Calu3 (cell line): ENCODE measurements around the gene OSTF1. TPM values are rescaled to one million over a fixed set of nuclear protein-coding genes. Genes with fewer than 3 reads are reported as not detected.

Source experiments
- BruUV-seq: library from RNA; stranded (reverse); fragments of 400-500 nt; replicated peaks from 2 replicates; lab custom pipeline; 2021; lab: Mats Ljungman, UMichigan
- CTCF ChIA-PET: fragments of 300-600 bp; sonication (Branson Sonifier 250); formaldehyde crosslinking; loops from one replicate; lab custom pipeline; 2022; ENCODE audit warnings: antibody characterized with exemption; lab: Charles Lee
- DNase-seq: peaks from one replicate; pipeline ENCODE4 v3.0.0; 2022
- H3K27ac Mint-ChIP-seq: one replicate; pipeline ENCODE4 v1.8.0; 2022; ENCODE audit warnings: mixed read lengths; ENCODE audit not compliant: unreplicated experiment
- H3K27me3 Mint-ChIP-seq: one replicate; pipeline ENCODE4 v1.8.0; 2022; ENCODE audit warnings: mixed read lengths; ENCODE audit not compliant: unreplicated experiment
- H3K36me3 Mint-ChIP-seq: one replicate; pipeline ENCODE4 v1.8.0; 2022; ENCODE audit warnings: mild to moderate bottlenecking, moderate library complexity, mixed read lengths; ENCODE audit not compliant: insufficient read depth, unreplicated experiment
- H3K4me1 Mint-ChIP-seq: one replicate; pipeline ENCODE4 v1.8.0; 2022; ENCODE audit warnings: mild to moderate bottlenecking, low read depth, mixed read lengths; ENCODE audit not compliant: unreplicated experiment
- H3K4me3 Mint-ChIP-seq: one replicate; pipeline ENCODE4 v1.8.0; 2022; ENCODE audit warnings: mild to moderate bottlenecking, low read depth, moderate library complexity, mixed read lengths; ENCODE audit not compliant: unreplicated experiment
- H3K9me3 Mint-ChIP-seq: one replicate; pipeline ENCODE4 v1.8.0; 2022; ENCODE audit warnings: low read depth, mixed read lengths; ENCODE audit not compliant: unreplicated experiment
- intact Hi-C: fragments of 100-400 bp; cut with micrococcal nuclease; formaldehyde crosslinking; loops from one replicate; pipeline ENCODE4 v1.10.0; 2022; ENCODE audit not compliant: unreplicated experiment
- total RNA-seq: library from RNA; stranded (reverse); gene quantifications from 2 replicates; pipeline ENCODE4 v1.2.3, GENCODE V29; 2022
- TF ChIP-seq, protein P1 (sequence below): fragments of 200-600 bp; IDR thresholded peaks from one replicate; pipeline ENCODE4 v1.8.0; 2022; ENCODE audit warnings: antibody characterized with exemption; ENCODE audit not compliant: unreplicated experiment

The OSTF1 gene
- total RNA-seq, 1 experiment from 2014 or later = 29.7 TPM

- H3K27ac Mint-ChIP-seq = no peak overlapping the region
- no peaks in the 10 kb centered on the region for H3K27me3 Mint-ChIP-seq
- no peaks in the 10 kb centered on the region for H3K4me1 Mint-ChIP-seq
- no peak for DNase-seq
- BruUV-seq = no TSS peak
- H3K9me3 Mint-ChIP-seq = no peaks in the 10 kb centered on the region
- H3K4me3 Mint-ChIP-seq = no peak overlapping the region
- TF ChIP-seq, protein P1, sequence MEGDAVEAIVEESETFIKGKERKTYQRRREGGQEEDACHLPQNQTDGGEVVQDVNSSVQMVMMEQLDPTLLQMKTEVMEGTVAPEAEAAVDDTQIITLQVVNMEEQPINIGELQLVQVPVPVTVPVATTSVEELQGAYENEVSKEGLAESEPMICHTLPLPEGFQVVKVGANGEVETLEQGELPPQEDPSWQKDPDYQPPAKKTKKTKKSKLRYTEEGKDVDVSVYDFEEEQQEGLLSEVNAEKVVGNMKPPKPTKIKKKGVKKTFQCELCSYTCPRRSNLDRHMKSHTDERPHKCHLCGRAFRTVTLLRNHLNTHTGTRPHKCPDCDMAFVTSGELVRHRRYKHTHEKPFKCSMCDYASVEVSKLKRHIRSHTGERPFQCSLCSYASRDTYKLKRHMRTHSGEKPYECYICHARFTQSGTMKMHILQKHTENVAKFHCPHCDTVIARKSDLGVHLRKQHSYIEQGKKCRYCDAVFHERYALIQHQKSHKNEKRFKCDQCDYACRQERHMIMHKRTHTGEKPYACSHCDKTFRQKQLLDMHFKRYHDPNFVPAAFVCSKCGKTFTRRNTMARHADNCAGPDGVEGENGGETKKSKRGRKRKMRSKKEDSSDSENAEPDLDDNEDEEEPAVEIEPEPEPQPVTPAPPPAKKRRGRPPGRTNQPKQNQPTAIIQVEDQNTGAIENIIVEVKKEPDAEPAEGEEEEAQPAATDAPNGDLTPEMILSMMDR = no peak
- CTCF ChIA-PET = no interaction called here
- H3K36me3 Mint-ChIP-seq = no peaks in the 10 kb centered on the region
- intact Hi-C loops = no loop called here
Measured at GRCh38 chr9:75072895-75073294, 15.4 kb upstream of the OSTF1 start.

GRCh38 chr9:75081632-75082031 is 6.7 kb upstream of the OSTF1 start:
- Mint-ChIP-seq H3K9me3 (no peaks in the 10 kb centered on the region), H3K36me3 (peaks cover 6% of the 10 kb centered on the region), H3K27me3 (no peaks in the 10 kb centered on the region), H3K4me3 (no peak overlapping the region), H3K27ac (no peak overlapping the region), H3K4me1 (peaks cover 17% of the 10 kb centered on the region)
- no TSS peak for BruUV-seq
- CTCF ChIA-PET = no interaction called here
- intact Hi-C loops = loop anchor here (10.0 kb wide), 1 partner anchor 103 kb away; no protein-coding TSS in a partner anchor
- TF ChIP-seq, protein P1 = no peak
- no peak for DNase-seq

DNA sequence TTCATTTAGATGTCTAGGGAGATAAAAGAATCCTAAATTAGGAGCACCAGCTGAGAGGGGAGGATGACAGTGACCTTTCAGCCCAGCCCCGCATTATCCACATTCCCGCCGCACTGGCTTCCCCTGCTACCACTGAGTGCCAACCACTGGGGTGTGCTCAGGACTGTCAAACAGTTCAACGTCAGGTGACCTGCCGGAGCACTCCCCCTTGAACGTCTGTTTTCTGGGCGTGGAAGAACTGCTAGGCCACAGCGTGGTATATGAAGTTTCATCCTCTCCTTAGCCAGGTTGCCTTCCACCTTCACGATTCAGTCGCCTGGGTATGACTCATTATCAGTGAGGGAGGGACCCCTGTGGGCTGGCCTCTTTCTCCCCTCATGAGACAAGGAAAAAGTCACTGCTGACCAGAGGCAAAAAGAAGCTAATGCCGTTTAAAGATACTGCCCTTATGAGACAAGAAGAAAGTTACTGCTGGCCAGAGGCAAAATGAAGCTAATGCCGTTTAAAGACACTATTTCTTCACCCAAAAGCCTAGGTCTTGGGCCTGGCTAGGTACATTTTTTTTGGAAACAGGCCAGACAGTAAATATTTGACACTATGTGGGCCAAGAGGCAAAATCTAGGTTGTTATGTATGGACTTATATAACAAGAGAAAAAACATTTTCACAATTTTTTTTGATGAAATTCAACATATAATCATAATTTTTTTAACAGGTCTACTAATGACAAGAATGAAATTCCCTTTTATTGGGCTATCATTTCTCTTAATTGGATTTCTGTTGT is 4.9 kb upstream of the OSTF1 start:
- Mint-ChIP-seq H3K27me3 (no peaks in the 10 kb centered on the region), H3K9me3 (no peaks in the 10 kb centered on the region), H3K27ac (no peak overlapping the region), H3K4me1 (peaks cover 17% of the 10 kb centered on the region), H3K4me3 (no peak overlapping the region), H3K36me3 (peaks cover 23% of the 10 kb centered on the region)
- intact Hi-C loops = loop anchor here (10.0 kb wide), 1 partner anchor 101 kb away; no protein-coding TSS in a partner anchor
- CTCF ChIA-PET = interaction anchor here (0.6 kb wide), 1 partner anchor 242 kb away, joined by 4 read pairs; no protein-coding TSS in a partner anchor
- BruUV-seq = no TSS peak
- DNase-seq = peak; percentile 31
- TF ChIP-seq, protein P1 = no peak

GRCh38 chr9:75084081-75084672 is 4.1 kb upstream of the OSTF1 start:
- TF ChIP-seq, protein P1 = no peak
- intact Hi-C loops = loop anchor here (10.0 kb wide), 1 partner anchor 101 kb away; no protein-coding TSS in a partner anchor
- no TSS peak for BruUV-seq
- H3K27me3 Mint-ChIP-seq = no peaks in the 10 kb centered on the region
- DNase-seq = no peak
- peaks cover 31% of the 10 kb centered on the region for H3K36me3 Mint-ChIP-seq
- CTCF ChIA-PET = interaction anchor here (0.6 kb wide), 1 partner anchor 27 kb away, joined by 3 read pairs; no protein-coding TSS in a partner anchor
- no peak overlapping the region for H3K4me3 Mint-ChIP-seq
- H3K9me3 Mint-ChIP-seq = no peaks in the 10 kb centered on the region
- no peak overlapping the region for H3K27ac Mint-ChIP-seq
- H3K4me1 Mint-ChIP-seq = peaks cover 17% of the 10 kb centered on the region
